HG02885 (cell line): ENCODE measurements around the gene PPP1R9A.

Source experiments
- ATAC-seq: cut with Tn5 transposase; IDR thresholded peaks from one replicate; pipeline ENCODE4 v1.9.1; 2021; ENCODE audit warnings: mild to moderate bottlenecking; ENCODE audit not compliant: unreplicated experiment, poor library complexity

Gene PPP1R9A

DNA sequence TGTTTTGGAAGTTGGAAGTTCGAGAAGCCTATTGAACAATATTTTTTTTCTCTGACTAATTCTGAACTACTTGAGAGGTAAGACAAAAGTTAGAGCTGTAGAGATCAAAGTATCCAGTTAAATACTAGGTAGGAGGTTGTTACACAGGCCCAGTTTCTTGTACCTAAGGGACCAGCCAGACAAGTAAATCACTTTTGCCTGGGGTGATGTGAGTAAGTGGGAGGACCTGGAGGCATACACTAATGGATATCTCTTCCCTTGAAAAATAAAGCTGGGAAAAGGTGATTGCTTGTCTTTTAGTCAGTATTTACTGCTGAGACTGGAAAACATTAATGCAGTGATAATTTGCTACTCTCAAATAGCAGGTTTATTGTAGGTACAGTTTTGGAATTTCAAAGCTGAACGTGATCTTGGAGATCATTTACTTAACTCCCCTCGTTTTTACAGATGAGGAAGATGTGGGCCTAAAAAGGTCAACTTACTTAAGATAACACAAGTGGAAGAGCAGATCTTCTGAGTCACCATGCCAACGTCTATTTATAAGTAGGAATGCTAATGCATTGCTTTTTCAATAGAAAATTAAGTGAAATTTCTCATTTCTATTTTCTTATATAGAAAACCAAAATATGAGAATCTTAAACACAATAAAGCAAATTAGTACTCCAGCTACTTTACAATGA lies 181.3 kb downstream of the PPP1R9A start:
- no peak for ATAC-seq

GRCh38 chr7:95089414-95090315 lies 182.3 kb downstream of the PPP1R9A start:
- ATAC-seq: no peak

- ATAC-seq: no peak
These were observed 184.9 kb downstream of the PPP1R9A start for GRCh38 chr7:95092324-95092723.

DNA sequence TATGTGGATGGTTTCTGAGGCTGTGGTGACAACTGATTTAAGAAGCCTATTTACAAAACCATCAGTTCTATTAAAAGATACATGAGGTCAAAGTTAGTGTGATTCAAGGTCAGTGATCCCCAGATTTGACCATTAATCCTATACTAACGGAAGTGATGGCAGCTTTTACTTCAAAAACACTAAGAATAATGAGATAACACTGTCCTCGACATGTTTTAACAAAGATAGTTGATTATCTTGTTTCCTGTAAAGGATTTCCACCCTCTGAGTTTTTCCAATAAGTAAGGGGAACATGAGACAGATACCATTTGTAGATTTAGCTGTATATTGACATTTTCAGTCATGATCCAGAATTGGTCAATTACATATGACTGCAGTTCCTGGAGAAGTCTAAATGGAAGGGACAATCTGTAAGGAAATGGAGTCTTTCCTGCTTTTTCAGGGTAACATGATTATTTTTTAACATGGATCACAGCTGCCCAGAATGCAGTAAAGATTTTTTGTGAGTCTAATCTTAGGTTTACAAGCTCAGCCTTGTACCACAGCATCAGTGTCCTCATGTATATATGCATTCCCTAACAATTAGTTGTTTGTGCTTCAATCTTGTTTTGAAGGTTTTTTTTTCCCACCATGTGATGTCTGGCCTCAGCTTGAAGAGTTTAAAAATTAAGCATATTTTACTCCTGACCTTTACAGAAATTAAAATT lies 188.0 kb downstream of the PPP1R9A start:
- no peak for ATAC-seq

- ATAC-seq: no peak
These were observed 188.7 kb downstream of the PPP1R9A start for GRCh38 chr7:95095966-95096540.

- ATAC-seq: no peak
These were observed 189.9 kb downstream of the PPP1R9A start for GRCh38 chr7:95097291-95097690.

- ATAC-seq: no peak
These were observed 190.5 kb downstream of the PPP1R9A start for GRCh38 chr7:95097851-95098250.

GRCh38 chr7:95099106-95099505 lies 191.7 kb downstream of the PPP1R9A start:
- no peak for ATAC-seq

- no peak for ATAC-seq
These were observed 194.0 kb downstream of the PPP1R9A start for GRCh38 chr7:95101422-95101821.

GRCh38 chr7:95102662-95103061 lies 195.3 kb downstream of the PPP1R9A start:
- no peak for ATAC-seq

- no peak for ATAC-seq
These were observed 197.3 kb downstream of the PPP1R9A start for GRCh38 chr7:95104739-95105138.

GRCh38 chr7:95105627-95106026 lies 198.2 kb downstream of the PPP1R9A start:
- ATAC-seq: no peak

DNA sequence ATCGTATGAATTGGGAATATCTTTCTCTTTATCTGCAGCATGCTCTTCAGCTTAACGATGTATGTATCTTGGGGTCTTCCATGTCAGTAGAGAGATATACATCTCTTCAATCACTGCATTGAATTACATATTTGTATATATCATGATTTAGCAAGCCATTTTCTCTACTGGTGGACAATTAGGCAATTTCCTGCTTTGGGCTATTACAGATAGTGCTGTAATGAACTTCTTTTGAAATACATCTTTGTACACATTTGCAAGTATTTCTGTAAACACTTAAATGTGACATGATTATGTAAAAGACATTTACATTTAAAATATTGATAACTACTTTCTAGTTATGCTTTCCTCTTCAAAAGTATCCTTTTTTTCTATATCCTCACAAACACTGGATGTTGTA lies 199.0 kb downstream of the PPP1R9A start:
- no peak for ATAC-seq

GRCh38 chr7:95110707-95111106 lies 203.3 kb downstream of the PPP1R9A start:
- ATAC-seq: no peak

DNA sequence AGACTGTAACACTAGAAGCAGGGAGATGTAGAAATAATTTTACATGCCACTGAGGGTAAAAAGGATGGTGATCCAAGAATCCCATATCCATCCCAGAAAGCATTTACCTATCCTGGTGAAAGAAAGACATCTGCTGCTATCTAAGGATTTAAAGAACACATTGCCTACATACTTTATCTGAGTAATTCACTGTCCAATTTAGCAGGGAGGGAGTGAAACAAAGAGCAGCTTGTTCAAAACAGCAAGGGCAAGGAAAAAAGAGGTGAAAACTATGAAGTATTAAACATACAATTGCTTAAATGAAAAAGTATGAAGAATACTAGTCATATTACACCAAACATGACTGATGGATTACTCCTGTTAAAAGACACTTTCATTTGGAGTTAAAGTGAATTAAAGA lies 206.2 kb downstream of the PPP1R9A start:
- no peak for ATAC-seq

- ATAC-seq: no peak
These were observed 218.8 kb downstream of the PPP1R9A start for GRCh38 chr7:95126053-95126709.

GRCh38 chr7:95132500-95132899 lies 225.1 kb downstream of the PPP1R9A start:
- no peak for ATAC-seq

GRCh38 chr7:95139922-95140321 lies 232.5 kb downstream of the PPP1R9A start:
- ATAC-seq: no peak

DNA sequence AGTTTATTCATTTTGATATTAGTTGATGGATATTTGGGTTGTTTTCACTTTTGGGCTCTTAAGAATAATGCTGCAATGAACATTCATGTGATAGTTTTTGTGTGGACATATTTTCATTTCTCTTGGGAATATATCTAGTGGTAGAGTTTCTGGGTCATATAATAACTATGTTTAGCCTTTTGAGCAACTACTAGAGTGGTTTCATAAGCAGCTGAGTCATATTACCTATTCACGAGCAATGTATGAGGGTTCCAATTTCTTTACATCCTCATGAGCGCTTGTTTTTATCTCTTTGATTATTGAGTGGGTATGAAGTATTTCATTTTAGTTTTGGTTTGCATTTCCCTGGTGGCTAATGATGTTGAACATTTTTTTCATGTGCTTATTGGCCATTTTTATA lies 234.4 kb downstream of the PPP1R9A start:
- ATAC-seq: no peak

DNA sequence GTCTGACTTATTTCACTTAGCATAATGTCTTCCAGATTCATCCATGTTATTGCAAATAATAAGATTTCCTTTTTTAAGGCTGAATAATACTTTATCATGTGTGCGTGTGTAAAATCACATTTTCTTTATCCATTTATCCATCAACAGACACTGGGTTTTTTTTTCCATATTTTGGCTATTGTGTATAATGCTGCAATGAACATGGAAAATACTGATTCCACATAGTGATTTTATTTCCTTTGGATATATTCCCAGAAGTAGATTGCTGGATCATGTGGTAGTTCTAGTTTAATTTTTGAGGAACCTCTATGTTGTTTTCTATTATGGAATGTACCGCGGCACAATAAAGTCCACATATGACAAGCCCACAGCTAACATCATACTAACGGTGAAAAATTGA lies 236.9 kb downstream of the PPP1R9A start:
- ATAC-seq: no peak
